C4-2B (cell line): Measurements from ENCODE around the gene ARFGAP1.

Experiments
- CTCF ChIP-seq: fragments of 450-650 bp; conservative IDR thresholded peaks from 2 replicates; pipeline ENCODE4 v1.5.1; 2017; ENCODE audit warnings: mild to moderate bottlenecking
- ZFX ChIP-seq: fragments of 450-650 bp; IDR thresholded peaks from 2 replicates; pipeline ENCODE4 v1.6.1; 2017

GRCh38 chr20:63262836-63263235 is 9.8 kb upstream of the ARFGAP1 start:
- no peak for TF ChIP-seq CTCF
- no peak for TF ChIP-seq ZFX
